GM23338 (cell line): Measurements from ENCODE around the gene ETFA. TPM values are rescaled to one million over a fixed set of nuclear protein-coding genes. Genes with fewer than 3 reads are reported as not detected.

Source experiments
- ATAC-seq: fragments of 200-7000 bp; cut with Tn5 transposase; 3 replicates; pipeline ENCODE4 v1.9.1; 2020
- DNase-seq: peaks from one replicate; pipeline ENCODE4 v3.0.0-alpha.2; 2015; ENCODE audit warnings: low spot score
- H2AFZ ChIP-seq: fragments of 200-600 bp; sonication (generic); 2 replicates; pipeline ENCODE4 v1.8.0; 2016; ENCODE audit warnings: antibody characterized with exemption, mild to moderate bottlenecking, moderate library complexity
- H3F3A ChIP-seq: fragments of 200-600 bp; sonication (generic); replicated peaks from 2 replicates; pipeline ENCODE4 v1.8.0; 2017; ENCODE audit warnings: antibody characterized with exemption, mixed run types, low read depth
- H3K27ac ChIP-seq: fragments of 200-600 bp; sonication (generic); 2 replicates; pipeline ENCODE4 v1.6.1; 2016; ENCODE audit warnings: low read depth
- H3K27me3 ChIP-seq: fragments of 200-600 bp; sonication (generic); 2 replicates; pipeline ENCODE4 v1.8.0; 2016; ENCODE audit warnings: mild to moderate bottlenecking, mixed run types, moderate library complexity; ENCODE audit not compliant: insufficient read depth
- H3K36me3 ChIP-seq: fragments of 200-600 bp; sonication (generic); 2 replicates; pipeline ENCODE4 v1.8.0; 2016; ENCODE audit warnings: mild to moderate bottlenecking; ENCODE audit not compliant: insufficient read depth
- H3K4me1 ChIP-seq: fragments of 200-600 bp; sonication (generic); 2 replicates; pipeline ENCODE4 v1.8.0; 2016; ENCODE audit warnings: mild to moderate bottlenecking, moderate library complexity; ENCODE audit not compliant: insufficient read depth
- H3K4me2 ChIP-seq: fragments of 200-600 bp; sonication (generic); 2 replicates; pipeline ENCODE4 v1.7.1; 2017; ENCODE audit warnings: mixed run types
- H3K4me3 ChIP-seq: fragments of 200-600 bp; sonication (generic); 2 replicates; pipeline ENCODE4 v1.6.1; 2016; ENCODE audit warnings: mixed run types
- H3K79me2 ChIP-seq: fragments of 200-600 bp; sonication (generic); replicated peaks from 2 replicates; pipeline ENCODE4 v1.8.0; 2017; ENCODE audit warnings: mild to moderate bottlenecking; ENCODE audit not compliant: insufficient read depth
- H3K9me2 ChIP-seq: fragments of 200-600 bp; sonication (generic); 2 replicates; pipeline ENCODE4 v1.8.0; 2017; ENCODE audit not compliant: insufficient read depth
- H4K20me1 ChIP-seq: fragments of 200-600 bp; sonication (generic); replicated peaks from 2 replicates; pipeline ENCODE4 v1.8.0; 2017; ENCODE audit warnings: mild to moderate bottlenecking; ENCODE audit not compliant: insufficient read depth
- H3K27ac Mint-ChIP-seq: 2 replicates; pipeline ENCODE4 v1.8.0; 2020; ENCODE audit warnings: inconsistent platforms, mild to moderate bottlenecking, moderate library complexity, mixed read lengths
- H3K27me3 Mint-ChIP-seq: 3 replicates; pipeline ENCODE4 v1.8.0; 2022; ENCODE audit warnings: low read depth, mild to moderate bottlenecking, moderate library complexity, mixed read lengths, inconsistent platforms; ENCODE audit not compliant: insufficient read depth, poor library complexity
- H3K36me3 Mint-ChIP-seq: 3 replicates; pipeline ENCODE4 v1.8.0; 2021; ENCODE audit warnings: low read depth, mild to moderate bottlenecking, inconsistent platforms, moderate library complexity, mixed read lengths
- H3K4me1 Mint-ChIP-seq: 3 replicates; pipeline ENCODE4 v1.8.0; 2020; ENCODE audit warnings: mild to moderate bottlenecking, inconsistent platforms, mixed read lengths
- H3K4me3 Mint-ChIP-seq: 3 replicates; pipeline ENCODE4 v1.8.0; 2021; ENCODE audit warnings: moderate library complexity, mild to moderate bottlenecking, inconsistent platforms, mixed read lengths
- H3K9me3 Mint-ChIP-seq: 3 replicates; pipeline ENCODE4 v1.8.0; 2020; ENCODE audit warnings: moderate library complexity, mild to moderate bottlenecking, inconsistent platforms, mixed read lengths
- CREB1 ChIP-seq: fragments of 250-450 bp; sonication (Bioruptor Pico); IDR thresholded peaks from 2 replicates; pipeline ENCODE4 v1.5.0; 2020; ENCODE audit warnings: low read depth, mild to moderate bottlenecking, moderate library complexity
- EZH2 ChIP-seq: fragments of 200-600 bp; sonication (generic); IDR thresholded peaks from one replicate; pipeline ENCODE4 v1.8.0; 2017; ENCODE audit warnings: antibody characterized with exemption, mild to moderate bottlenecking, low read depth; ENCODE audit not compliant: unreplicated experiment
- EZH2phosphoT487 ChIP-seq: fragments of 200-600 bp; sonication (generic); IDR thresholded peaks from one replicate; pipeline ENCODE4 v1.8.1; 2018; ENCODE audit warnings: antibody characterized with exemption; ENCODE audit not compliant: unreplicated experiment
- JUNB ChIP-seq: IDR thresholded peaks from one replicate; pipeline ENCODE4 v1.6.1; 2016; ENCODE audit warnings: antibody characterized with exemption; ENCODE audit not compliant: unreplicated experiment
- NANOG ChIP-seq: IDR thresholded peaks from 2 replicates; pipeline ENCODE4 v1.6.1; 2016; ENCODE audit warnings: antibody characterized with exemption, borderline replicate concordance
- POLR2AphosphoS5 ChIP-seq: IDR thresholded peaks from 2 replicates; pipeline ENCODE4 v1.6.1; 2016; ENCODE audit warnings: antibody characterized with exemption, low read depth
- STAT1 ChIP-seq: IDR thresholded peaks from one replicate; pipeline ENCODE4 v1.6.1; 2016; ENCODE audit warnings: antibody characterized with exemption; ENCODE audit not compliant: unreplicated experiment
- ZNF114 ChIP-seq: fragments of 250-450 bp; sonication (Bioruptor Pico); IDR thresholded peaks from 2 replicates; pipeline ENCODE4 v1.5.0; 2020; ENCODE audit warnings: mild to moderate bottlenecking, moderate library complexity
- ZNF331 ChIP-seq: fragments of 250-450 bp; sonication (Bioruptor Pico); IDR thresholded peaks from 2 replicates; pipeline ENCODE4 v1.5.0; 2020; ENCODE audit warnings: low read depth, mild to moderate bottlenecking, moderate library complexity
- polyA plus RNA-seq: library from polyadenylated mRNA; unstranded; fragments of >200 nt; fragmentation: Nextera tagmentation; extraction: Ambion mirVana; gene quantifications from 2 replicates; pipeline ENCODE4 v1.2.1, GENCODE V29; 2016
- total RNA-seq: library from RNA; depleted of rRNA; stranded (reverse); fragments of >200 nt; shearing (Covaris generic); gene quantifications from 2 replicates; pipeline ENCODE4 v1.2.3, GENCODE V29; 2014
- TF ChIP-seq, protein P1 (sequence below): IDR thresholded peaks from 2 replicates; pipeline ENCODE4 v1.6.1; 2016; ENCODE audit warnings: antibody characterized with exemption
- TF ChIP-seq, protein P2 (sequence below), 2 experiments: fragments of 200-600 bp in 1 of 2; sonication (generic) in 1 of 2; conservative IDR thresholded peaks; 2 replicates each; pipeline versions ENCODE4 v1.5.1 to v1.6.1; 2016 to 2017; ENCODE audit warnings: antibody characterized with exemption in 2 of 2, low read depth in 2 of 2, mild to moderate bottlenecking in 2 of 2, moderate library complexity in 1 of 2
- TF ChIP-seq, protein P3 (sequence below): IDR thresholded peaks from one replicate; pipeline ENCODE4 v1.6.1; 2018; ENCODE audit warnings: antibody characterized with exemption; ENCODE audit not compliant: unreplicated experiment

Gene ETFA
- total and polyA plus RNA-seq, 2 experiments from 2014 or later, result 52.9 to 69.1 TPM

DNA sequence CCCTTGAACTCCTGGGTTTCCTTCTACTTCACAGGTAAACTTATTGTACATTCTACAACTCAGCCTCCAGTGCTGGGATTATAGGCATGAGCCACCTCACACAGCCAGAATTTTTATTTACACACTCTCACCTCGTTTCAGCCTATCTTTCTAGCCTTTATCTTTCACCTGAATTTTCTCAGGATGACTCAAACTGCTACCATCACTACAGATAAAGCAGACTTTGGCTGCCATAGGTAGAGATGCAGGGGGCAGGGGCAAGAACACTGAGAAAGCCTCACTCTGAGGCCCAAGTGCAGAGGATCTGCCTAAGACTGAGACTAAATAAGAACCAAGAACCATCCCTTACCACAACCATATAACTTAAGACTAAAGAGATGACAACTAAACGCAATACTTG is 59.0 kb downstream of the ETFA start:
- Histone ChIP-seq H2AFZ (no peak overlapping the region), H4K20me1 (no peaks in the 10 kb centered on the region), H3K4me1 (peaks cover 26% of the 10 kb centered on the region), H3K4me3 (no peak overlapping the region), H3F3A (no peaks in the 10 kb centered on the region), H3K27ac (no peak overlapping the region), H3K9me2 (no peaks in the 10 kb centered on the region), H3K4me2 (no peak overlapping the region), H3K79me2 (no peaks in the 10 kb centered on the region), H3K36me3 (no peaks in the 10 kb centered on the region), H3K27me3 (no peaks in the 10 kb centered on the region)
- H3K4me3 Mint-ChIP-seq, result no peak overlapping the region
- H3K9me3 Mint-ChIP-seq, result no peaks in the 10 kb centered on the region
- H3K36me3 Mint-ChIP-seq, result peaks cover 2% of the 10 kb centered on the region; the same call in 2 of the 3 replicates
- no peak for DNase-seq
- no peak for TF ChIP-seq EZH2phosphoT487
- peaks cover 25% of the 10 kb centered on the region for H3K4me1 Mint-ChIP-seq
- no peak for ATAC-seq
- H3K27ac Mint-ChIP-seq, result no peak overlapping the region
- peaks cover 3% of the 10 kb centered on the region for H3K27me3 Mint-ChIP-seq

DNA sequence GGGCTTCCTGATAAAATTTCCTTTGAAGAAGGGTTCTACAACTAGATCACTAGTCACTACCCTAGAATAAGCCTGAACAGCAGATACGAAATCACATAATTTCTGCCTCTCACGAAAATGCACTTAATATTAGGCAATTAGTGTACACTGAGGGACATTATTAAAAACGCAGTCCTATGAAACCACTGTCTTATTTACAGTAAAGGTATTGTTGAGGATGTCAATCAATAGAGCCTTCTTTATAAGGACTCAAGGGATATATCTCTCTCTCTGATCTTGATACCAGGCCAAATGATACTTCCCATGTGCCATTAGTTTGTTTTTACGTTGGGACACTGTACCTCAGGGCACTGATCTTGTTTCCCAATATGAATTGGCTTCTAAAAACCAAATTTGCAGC is 59.6 kb downstream of the ETFA start:
- no peak overlapping the region for H3K27ac Mint-ChIP-seq
- no peak overlapping the region for H3K4me3 ChIP-seq
- no peak overlapping the region for H2AFZ ChIP-seq
- H3F3A ChIP-seq, result no peaks in the 10 kb centered on the region
- peaks cover 25% of the 10 kb centered on the region for H3K4me1 Mint-ChIP-seq
- H3K36me3 ChIP-seq, result no peaks in the 10 kb centered on the region
- peaks cover 26% of the 10 kb centered on the region for H3K4me1 ChIP-seq
- H3K27ac ChIP-seq, result no peak overlapping the region
- H3K27me3 ChIP-seq, result no peaks in the 10 kb centered on the region
- H3K9me2 ChIP-seq, result no peaks in the 10 kb centered on the region
- no peak for ATAC-seq
- no peaks in the 10 kb centered on the region for H3K79me2 ChIP-seq
- H3K27me3 Mint-ChIP-seq, result peaks cover 3% of the 10 kb centered on the region
- no peaks in the 10 kb centered on the region for H4K20me1 ChIP-seq
- H3K4me3 Mint-ChIP-seq, result no peak overlapping the region
- DNase-seq, result no peak
- H3K36me3 Mint-ChIP-seq, result no peaks in the 10 kb centered on the region; the same call in 2 of the 3 replicates
- H3K9me3 Mint-ChIP-seq, result no peaks in the 10 kb centered on the region
- H3K4me2 ChIP-seq, result no peak overlapping the region
- TF ChIP-seq JUNB, result no peak
- no peak for TF ChIP-seq ZNF114 (CRISPR knock-in tag)
- TF ChIP-seq POLR2AphosphoS5, result no peak
- TF ChIP-seq, protein P1, sequence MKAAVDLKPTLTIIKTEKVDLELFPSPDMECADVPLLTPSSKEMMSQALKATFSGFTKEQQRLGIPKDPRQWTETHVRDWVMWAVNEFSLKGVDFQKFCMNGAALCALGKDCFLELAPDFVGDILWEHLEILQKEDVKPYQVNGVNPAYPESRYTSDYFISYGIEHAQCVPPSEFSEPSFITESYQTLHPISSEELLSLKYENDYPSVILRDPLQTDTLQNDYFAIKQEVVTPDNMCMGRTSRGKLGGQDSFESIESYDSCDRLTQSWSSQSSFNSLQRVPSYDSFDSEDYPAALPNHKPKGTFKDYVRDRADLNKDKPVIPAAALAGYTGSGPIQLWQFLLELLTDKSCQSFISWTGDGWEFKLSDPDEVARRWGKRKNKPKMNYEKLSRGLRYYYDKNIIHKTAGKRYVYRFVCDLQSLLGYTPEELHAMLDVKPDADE, result no peak
- TF ChIP-seq, protein P2, sequence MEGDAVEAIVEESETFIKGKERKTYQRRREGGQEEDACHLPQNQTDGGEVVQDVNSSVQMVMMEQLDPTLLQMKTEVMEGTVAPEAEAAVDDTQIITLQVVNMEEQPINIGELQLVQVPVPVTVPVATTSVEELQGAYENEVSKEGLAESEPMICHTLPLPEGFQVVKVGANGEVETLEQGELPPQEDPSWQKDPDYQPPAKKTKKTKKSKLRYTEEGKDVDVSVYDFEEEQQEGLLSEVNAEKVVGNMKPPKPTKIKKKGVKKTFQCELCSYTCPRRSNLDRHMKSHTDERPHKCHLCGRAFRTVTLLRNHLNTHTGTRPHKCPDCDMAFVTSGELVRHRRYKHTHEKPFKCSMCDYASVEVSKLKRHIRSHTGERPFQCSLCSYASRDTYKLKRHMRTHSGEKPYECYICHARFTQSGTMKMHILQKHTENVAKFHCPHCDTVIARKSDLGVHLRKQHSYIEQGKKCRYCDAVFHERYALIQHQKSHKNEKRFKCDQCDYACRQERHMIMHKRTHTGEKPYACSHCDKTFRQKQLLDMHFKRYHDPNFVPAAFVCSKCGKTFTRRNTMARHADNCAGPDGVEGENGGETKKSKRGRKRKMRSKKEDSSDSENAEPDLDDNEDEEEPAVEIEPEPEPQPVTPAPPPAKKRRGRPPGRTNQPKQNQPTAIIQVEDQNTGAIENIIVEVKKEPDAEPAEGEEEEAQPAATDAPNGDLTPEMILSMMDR (conservative IDR thresholded peaks at IDR 0.05; ENCODE audit: low read depth in 2 of 2), result no peak
- no peak for TF ChIP-seq CREB1
- no peak for TF ChIP-seq STAT1
- TF ChIP-seq ZNF331 (CRISPR knock-in tag), result no peak
- no peak for TF ChIP-seq NANOG
- TF ChIP-seq, protein P3, sequence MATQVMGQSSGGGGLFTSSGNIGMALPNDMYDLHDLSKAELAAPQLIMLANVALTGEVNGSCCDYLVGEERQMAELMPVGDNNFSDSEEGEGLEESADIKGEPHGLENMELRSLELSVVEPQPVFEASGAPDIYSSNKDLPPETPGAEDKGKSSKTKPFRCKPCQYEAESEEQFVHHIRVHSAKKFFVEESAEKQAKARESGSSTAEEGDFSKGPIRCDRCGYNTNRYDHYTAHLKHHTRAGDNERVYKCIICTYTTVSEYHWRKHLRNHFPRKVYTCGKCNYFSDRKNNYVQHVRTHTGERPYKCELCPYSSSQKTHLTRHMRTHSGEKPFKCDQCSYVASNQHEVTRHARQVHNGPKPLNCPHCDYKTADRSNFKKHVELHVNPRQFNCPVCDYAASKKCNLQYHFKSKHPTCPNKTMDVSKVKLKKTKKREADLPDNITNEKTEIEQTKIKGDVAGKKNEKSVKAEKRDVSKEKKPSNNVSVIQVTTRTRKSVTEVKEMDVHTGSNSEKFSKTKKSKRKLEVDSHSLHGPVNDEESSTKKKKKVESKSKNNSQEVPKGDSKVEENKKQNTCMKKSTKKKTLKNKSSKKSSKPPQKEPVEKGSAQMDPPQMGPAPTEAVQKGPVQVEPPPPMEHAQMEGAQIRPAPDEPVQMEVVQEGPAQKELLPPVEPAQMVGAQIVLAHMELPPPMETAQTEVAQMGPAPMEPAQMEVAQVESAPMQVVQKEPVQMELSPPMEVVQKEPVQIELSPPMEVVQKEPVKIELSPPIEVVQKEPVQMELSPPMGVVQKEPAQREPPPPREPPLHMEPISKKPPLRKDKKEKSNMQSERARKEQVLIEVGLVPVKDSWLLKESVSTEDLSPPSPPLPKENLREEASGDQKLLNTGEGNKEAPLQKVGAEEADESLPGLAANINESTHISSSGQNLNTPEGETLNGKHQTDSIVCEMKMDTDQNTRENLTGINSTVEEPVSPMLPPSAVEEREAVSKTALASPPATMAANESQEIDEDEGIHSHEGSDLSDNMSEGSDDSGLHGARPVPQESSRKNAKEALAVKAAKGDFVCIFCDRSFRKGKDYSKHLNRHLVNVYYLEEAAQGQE, result no peak
- no peak for TF ChIP-seq EZH2
